A549 treated with ZK216348 at 1 μM for 4 hours (cell line): Measurements from ENCODE around the gene CCNJL. TPM values are rescaled to one million over a fixed set of nuclear protein-coding genes. Genes with fewer than 3 reads are reported as not detected.

Experiments used
- total RNA-seq: library from RNA; stranded (reverse); fragments of 200-300 nt; extraction: Qiagen RNA extraction; gene quantifications from 5 replicates; pipeline ENCODE4 v1.2.3, GENCODE V29; 2022; ENCODE audit warnings: low read depth

The CCNJL gene, protein sequence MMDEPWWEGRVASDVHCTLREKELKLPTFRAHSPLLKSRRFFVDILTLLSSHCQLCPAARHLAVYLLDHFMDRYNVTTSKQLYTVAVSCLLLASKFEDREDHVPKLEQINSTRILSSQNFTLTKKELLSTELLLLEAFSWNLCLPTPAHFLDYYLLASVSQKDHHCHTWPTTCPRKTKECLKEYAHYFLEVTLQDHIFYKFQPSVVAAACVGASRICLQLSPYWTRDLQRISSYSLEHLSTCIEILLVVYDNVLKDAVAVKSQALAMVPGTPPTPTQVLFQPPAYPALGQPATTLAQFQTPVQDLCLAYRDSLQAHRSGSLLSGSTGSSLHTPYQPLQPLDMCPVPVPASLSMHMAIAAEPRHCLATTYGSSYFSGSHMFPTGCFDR
- total RNA-seq, result 10.5 to 14.3 TPM (median 13.6 TPM) in 5 replicates

GRCh38 chr5:160312134-160312959 lies at the start of gene CCNJL:
TSS of gene CCNJL (minus strand) at chr5:160312564. CDS start at chr5:160311923, 641 bp downstream.

GRCh38 chr5:160229190-160229742 lies 83.1 kb downstream of the CCNJL start, which contains the start of gene FABP6:
TSS of gene FABP6 (plus strand) at chr5:160229506. CDS start at chr5:160229558, 52 bp downstream.

Other genes starting within 250 kb of the CCNJL start
- gene PWWP2A, start 193.1 kb downstream of the CCNJL start, total RNA-seq, result 8.3 to 11.6 TPM (median 10.2 TPM) in 5 replicates
- 0.45 to 1.6 TPM (median 1.1 TPM) in 5 replicates for gene FABP6, start 83.1 kb downstream of the CCNJL start, total RNA-seq
- 0.09 to 0.29 TPM (median 0.18 TPM) in 4 of 5 replicates, not detected in the other for gene C1QTNF2, start 58.1 kb upstream of the CCNJL start, total RNA-seq
- gene FAM200C, start 87.5 kb upstream of the CCNJL start, total RNA-seq, result 1.8 to 2.3 TPM (median 2.1 TPM) in 5 replicates
- gene SLU7, start 106.5 kb upstream of the CCNJL start, total RNA-seq, result 42.2 to 94.6 TPM (median 52.0 TPM) in 5 replicates
- 181 to 280 TPM (median 199 TPM) in 5 replicates for gene PTTG1, start 109.3 kb upstream of the CCNJL start, total RNA-seq